ENCODE results near the gene BRIP1. TPM values are rescaled to one million over a fixed set of nuclear protein-coding genes. Genes with fewer than 3 reads are reported as not detected.

BRIP1 gene
- total and polyA plus RNA-seq, 2 donors (not counting 1 experiment from before 2014, with no cell fraction given) = 4.0 to 8.1 TPM

- no peaks in the 10 kb centered on the region for H3K36me3 ChIP-seq (ENCODE audit: control insufficient read depth, insufficient read depth, low read length)
- no peak overlapping the region for H3K27ac ChIP-seq (ENCODE audit: insufficient read depth, low read length)
- DNase-seq (ENCODE audit: low read depth in 2 of 2) = no peak
- no peaks in the 10 kb centered on the region for H3K79me2 ChIP-seq (ENCODE audit: control insufficient read depth, insufficient read depth, low read length)
- TF ChIP-seq EZH2 (IDR thresholded peaks at IDR 0.05; ENCODE audit: low read length, missing control alignments) = no peak
- no peak for TF ChIP-seq CTCF (conservative IDR thresholded peaks at IDR 0.05 in 1 of 2, IDR thresholded peaks at IDR 0.05 in 1 of 2; ENCODE audit: low read depth in 1 of 2, low read length in 2 of 2)
- H4K20me1 ChIP-seq (ENCODE audit: control insufficient read depth, extremely low read depth, insufficient read depth, low read length) = no peaks in the 10 kb centered on the region
- H3K9ac ChIP-seq (ENCODE audit: insufficient read depth, low read length) = no peak overlapping the region
- H3K4me1 ChIP-seq (ENCODE audit: control insufficient read depth, extremely low read depth, insufficient read depth, low read length) = no peaks in the 10 kb centered on the region
- no peak overlapping the region for H3K4me2 ChIP-seq (ENCODE audit: extremely low read depth, insufficient read depth, low read length)
- H2AFZ ChIP-seq (ENCODE audit: low read length) = no peak overlapping the region
- no peaks in the 10 kb centered on the region for H3K27me3 ChIP-seq (ENCODE audit: control insufficient read depth, insufficient read depth, low read length)
- no peak overlapping the region for H3K4me3 ChIP-seq (replicated peaks in 1 of 4; ENCODE audit: control extremely low read depth in 1 of 4, insufficient read depth in 1 of 4, low read depth in 3 of 4, low read length in 4 of 4)
- no peaks in the 10 kb centered on the region for H3K9me3 ChIP-seq (ENCODE audit: control insufficient read depth, insufficient read depth, low read depth, low read length)
These were observed 148.0 kb downstream of the BRIP1 start for GRCh38 chr17:61715348-61715747.

DNA sequence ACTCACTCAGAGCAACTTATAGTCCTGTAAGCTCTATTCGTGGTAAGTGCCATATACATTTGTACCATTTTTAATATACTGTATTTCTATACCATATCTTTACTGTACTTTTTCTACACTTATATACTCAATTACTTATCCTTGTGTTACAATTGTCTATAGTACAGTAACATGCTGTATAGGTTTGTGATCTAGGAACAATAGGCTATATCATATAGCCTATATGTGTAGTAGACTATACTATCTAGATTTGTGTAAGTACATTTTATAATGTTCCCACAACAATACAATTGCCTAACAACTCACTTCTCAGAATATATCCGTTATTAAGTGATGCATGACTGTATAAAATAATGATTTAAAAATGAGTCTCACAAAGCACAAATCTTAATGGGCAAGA lies 149.0 kb downstream of the BRIP1 start:
- Histone ChIP-seq H2AFZ (ENCODE audit: low read length) (no peak overlapping the region), H3K27ac (ENCODE audit: insufficient read depth, low read length) (no peak overlapping the region), H4K20me1 (ENCODE audit: control insufficient read depth, extremely low read depth, insufficient read depth, low read length) (no peaks in the 10 kb centered on the region), H3K4me1 (ENCODE audit: control insufficient read depth, extremely low read depth, insufficient read depth, low read length) (no peaks in the 10 kb centered on the region), H3K9ac (ENCODE audit: insufficient read depth, low read length) (no peak overlapping the region), H3K9me3 (ENCODE audit: control insufficient read depth, insufficient read depth, low read depth, low read length) (no peaks in the 10 kb centered on the region), H3K27me3 (ENCODE audit: control insufficient read depth, insufficient read depth, low read length) (no peaks in the 10 kb centered on the region), H3K79me2 (ENCODE audit: control insufficient read depth, insufficient read depth, low read length) (no peaks in the 10 kb centered on the region), H3K4me3 (replicated peaks in 1 of 4; ENCODE audit: control extremely low read depth in 1 of 4, insufficient read depth in 1 of 4, low read depth in 3 of 4, low read length in 4 of 4) (no peak overlapping the region), H3K4me2 (ENCODE audit: extremely low read depth, insufficient read depth, low read length) (no peak overlapping the region), H3K36me3 (ENCODE audit: control insufficient read depth, insufficient read depth, low read length) (no peaks in the 10 kb centered on the region)
- DNase-seq (ENCODE audit: low read depth in 2 of 2) = no peak
- TF ChIP-seq EZH2 (IDR thresholded peaks at IDR 0.05; ENCODE audit: low read length, missing control alignments) = no peak
- no peak for TF ChIP-seq CTCF (conservative IDR thresholded peaks at IDR 0.05 in 1 of 2, IDR thresholded peaks at IDR 0.05 in 1 of 2; ENCODE audit: low read depth in 1 of 2, low read length in 2 of 2)

- Histone ChIP-seq H3K36me3 (ENCODE audit: control insufficient read depth, insufficient read depth, low read length) (no peaks in the 10 kb centered on the region), H3K4me3 (replicated peaks in 1 of 4; ENCODE audit: control extremely low read depth in 1 of 4, insufficient read depth in 1 of 4, low read depth in 3 of 4, low read length in 4 of 4) (no peak overlapping the region), H3K4me1 (ENCODE audit: control insufficient read depth, extremely low read depth, insufficient read depth, low read length) (no peaks in the 10 kb centered on the region), H3K4me2 (ENCODE audit: extremely low read depth, insufficient read depth, low read length) (no peak overlapping the region), H3K9ac (ENCODE audit: insufficient read depth, low read length) (no peak overlapping the region), H2AFZ (ENCODE audit: low read length) (no peak overlapping the region), H4K20me1 (ENCODE audit: control insufficient read depth, extremely low read depth, insufficient read depth, low read length) (no peaks in the 10 kb centered on the region), H3K79me2 (ENCODE audit: control insufficient read depth, insufficient read depth, low read length) (no peaks in the 10 kb centered on the region), H3K27ac (ENCODE audit: insufficient read depth, low read length) (no peak overlapping the region), H3K9me3 (ENCODE audit: control insufficient read depth, insufficient read depth, low read depth, low read length) (no peaks in the 10 kb centered on the region), H3K27me3 (ENCODE audit: control insufficient read depth, insufficient read depth, low read length) (no peaks in the 10 kb centered on the region)
- no peak for TF ChIP-seq CTCF (conservative IDR thresholded peaks at IDR 0.05 in 1 of 2, IDR thresholded peaks at IDR 0.05 in 1 of 2; ENCODE audit: low read depth in 1 of 2, low read length in 2 of 2)
- TF ChIP-seq EZH2 (IDR thresholded peaks at IDR 0.05; ENCODE audit: low read length, missing control alignments) = no peak
- DNase-seq (ENCODE audit: low read depth in 2 of 2) = no peak
These were observed 150.3 kb downstream of the BRIP1 start for GRCh38 chr17:61713035-61713434.
